Endodermal cell (in vitro differentiated cells): ENCODE measurements around the gene TMEM150C. TPM values are rescaled to one million over a fixed set of nuclear protein-coding genes. Genes with fewer than 3 reads are reported as not detected.

Source experiments
- DNase-seq: peaks from one replicate; pipeline ENCODE4 v3.0.0-alpha.2; 2017
- H3K27ac ChIP-seq: 2 replicates; pipeline ENCODE4 v1.5.1; 2013; ENCODE audit warnings: mild to moderate bottlenecking, low read depth, low read length, moderate library complexity
- H3K27me3 ChIP-seq: 2 replicates; pipeline ENCODE4 v1.6.1; 2013; ENCODE audit warnings: mild to moderate bottlenecking, low read length, moderate library complexity; ENCODE audit not compliant: insufficient read depth, control insufficient read depth, poor library complexity, severe bottlenecking
- H3K36me3 ChIP-seq: 2 replicates; pipeline ENCODE4 v1.7.0; 2013; ENCODE audit warnings: mild to moderate bottlenecking, low read length, moderate library complexity; ENCODE audit not compliant: control insufficient read depth, insufficient read depth
- H3K4me1 ChIP-seq: one replicate; pipeline ENCODE4 v1.7.0; 2013; ENCODE audit warnings: low read length; ENCODE audit not compliant: control insufficient read depth, insufficient read depth
- H3K4me3 ChIP-seq: 2 replicates; pipeline ENCODE4 v1.5.1; 2013; ENCODE audit warnings: mild to moderate bottlenecking, low read length, moderate library complexity
- H3K9ac ChIP-seq: 2 replicates; pipeline ENCODE4 v1.6.1; 2013; ENCODE audit warnings: mild to moderate bottlenecking, low read length, moderate library complexity; ENCODE audit not compliant: poor library complexity, severe bottlenecking; ENCODE audit errors: extremely low read depth
- H3K9me3 ChIP-seq: 2 replicates; pipeline ENCODE4 v1.6.1; 2013; ENCODE audit warnings: mild to moderate bottlenecking, low read length, moderate library complexity; ENCODE audit not compliant: control insufficient read depth
- H3K27ac Mint-ChIP-seq: 2 replicates; pipeline ENCODE4 v1.8.0; 2020; ENCODE audit warnings: mixed read lengths
- H3K27me3 Mint-ChIP-seq: 2 replicates; pipeline ENCODE4 v1.8.0; 2021; ENCODE audit warnings: mild to moderate bottlenecking, mixed read lengths; ENCODE audit not compliant: insufficient read depth
- H3K36me3 Mint-ChIP-seq: 2 replicates; pipeline ENCODE4 v1.8.0; 2020; ENCODE audit warnings: low read depth, mixed read lengths
- H3K4me1 Mint-ChIP-seq: 2 replicates; pipeline ENCODE4 v1.8.0; 2020; ENCODE audit warnings: mixed read lengths
- H3K4me3 Mint-ChIP-seq: 2 replicates; pipeline ENCODE4 v1.8.0; 2020; ENCODE audit warnings: mild to moderate bottlenecking, moderate library complexity, mixed read lengths
- H3K9me3 Mint-ChIP-seq: 2 replicates; pipeline ENCODE4 v1.8.0; 2020; ENCODE audit warnings: mild to moderate bottlenecking, mixed read lengths
- CTCF ChIP-seq: fragments of 200-600 bp; sonication (generic); conservative IDR thresholded peaks from 2 replicates; pipeline ENCODE4 v1.5.0; 2021; ENCODE audit warnings: antibody characterized with exemption, mild to moderate bottlenecking
- WGBS, 2 experiments: methylation state at CpG; one replicate each; pipeline versions ENCODE4 v1.1.5 to v1.1.7; 2013; ENCODE audit warnings: missing lambda C conversion rate in 2 of 2, mixed read lengths in 1 of 2; ENCODE audit not compliant: insufficient coverage in 1 of 2, insufficient read length in 1 of 2; 5-methylcytosine and 5-hydroxymethylcytosine counted together
- total RNA-seq, 2 donors: library from RNA; stranded (reverse); fragmentation: NEBNext Ultra II Directional in 1 of 2; extraction: Animal tissue kit (Norgen Biotek cat#: 25700) in 1 of 2; gene quantifications; 2 replicates in 1 of 2; 3 replicates in 1 of 2; pipeline ENCODE4 v1.2.1, GENCODE V29; 2021

Gene TMEM150C
- total RNA-seq, 2 donors from 2014 or later, result 29.3 to 32.8 TPM

- Mint-ChIP-seq H3K4me1 (peaks cover 9% of the 10 kb centered on the region), H3K9me3 (no peaks in the 10 kb centered on the region), H3K27me3 (no peaks in the 10 kb centered on the region), H3K4me3 (no peak overlapping the region), H3K27ac (no peak overlapping the region), H3K36me3 (peaks cover 44% of the 10 kb centered on the region)
- Histone ChIP-seq H3K36me3 (peaks cover 80% of the 10 kb centered on the region), H3K4me1 (no peaks in the 10 kb centered on the region), H3K9ac (no peak overlapping the region), H3K4me3 (no peak overlapping the region), H3K27ac (no peak overlapping the region), H3K9me3 (no peaks in the 10 kb centered on the region), H3K27me3 (no peaks in the 10 kb centered on the region)
- no peak for DNase-seq
- TF ChIP-seq CTCF, result no peak
- WGBS, 2 experiments, result 93 to 100% methylated on average over 2 of the region's 2 CpGs
Measured at GRCh38 chr4:82496349-82496748, 65.4 kb downstream of the TMEM150C start.

- WGBS, 2 experiments, result 93 to 95% methylated on average over 3 to 4 of the region's 4 CpGs
- no peak overlapping the region for H3K4me3 ChIP-seq
- DNase-seq, result peak; percentile 8
- no peaks in the 10 kb centered on the region for H3K4me1 ChIP-seq
- no peak overlapping the region for H3K4me3 Mint-ChIP-seq
- no peaks in the 10 kb centered on the region for H3K27me3 Mint-ChIP-seq
- H3K27ac ChIP-seq, result no peak overlapping the region
- no peaks in the 10 kb centered on the region for H3K27me3 ChIP-seq
- H3K27ac Mint-ChIP-seq, result no peak overlapping the region
- H3K36me3 ChIP-seq, result peaks cover 80% of the 10 kb centered on the region
- TF ChIP-seq CTCF, result no peak
- H3K9me3 ChIP-seq, result no peaks in the 10 kb centered on the region
- H3K9me3 Mint-ChIP-seq, result no peaks in the 10 kb centered on the region
- H3K9ac ChIP-seq, result no peak overlapping the region
- peaks cover 51% of the 10 kb centered on the region for H3K36me3 Mint-ChIP-seq
- peaks cover 5% of the 10 kb centered on the region for H3K4me1 Mint-ChIP-seq
Measured at GRCh38 chr4:82495666-82496065, 66.1 kb downstream of the TMEM150C start.

- Histone ChIP-seq H3K27ac (no peak overlapping the region), H3K4me3 (no peak overlapping the region), H3K9ac (no peak overlapping the region), H3K9me3 (no peaks in the 10 kb centered on the region), H3K36me3 (peaks cover 83% of the 10 kb centered on the region), H3K4me1 (no peaks in the 10 kb centered on the region), H3K27me3 (no peaks in the 10 kb centered on the region)
- H3K36me3 Mint-ChIP-seq, result peaks cover 56% of the 10 kb centered on the region
- 93 to 95% methylated on average over 2 of the region's 2 CpGs for WGBS, 2 experiments
- H3K27ac Mint-ChIP-seq, result no peak overlapping the region
- no peak overlapping the region for H3K4me3 Mint-ChIP-seq
- H3K4me1 Mint-ChIP-seq, result peaks cover 3% of the 10 kb centered on the region
- no peak for DNase-seq
- no peaks in the 10 kb centered on the region for H3K9me3 Mint-ChIP-seq
- no peaks in the 10 kb centered on the region for H3K27me3 Mint-ChIP-seq
- TF ChIP-seq CTCF, result no peak
Measured at GRCh38 chr4:82493721-82494425, 67.9 kb downstream of the TMEM150C start.
